NOMO-1 (cell line): ENCODE measurements around the gene PIN4.
"Not testable (repeated sequence)": the region's sequence is repeated elsewhere in the genome, so short reads cannot be mapped to it uniquely, and the experiment has no call there.

ENCODE experiments used
- DNase-seq, 2 experiments: peaks; one replicate each; lab custom pipeline; 2025; ENCODE audit not compliant: unreplicated experiment in 2 of 2; lab: John Stamatoyannopoulos, UW

Gene PIN4

GRCh38 chrX:72201836-72202536 lies 20.4 kb downstream of the PIN4 start:
- no peak for DNase-seq

GRCh38 chrX:72202792-72203401 lies 21.3 kb downstream of the PIN4 start:
- DNase-seq, result no peak

GRCh38 chrX:72203421-72203820 lies 21.9 kb downstream of the PIN4 start:
- no peak for DNase-seq

GRCh38 chrX:72205706-72206105 lies 24.1 kb downstream of the PIN4 start:
- no peak for DNase-seq

- DNase-seq, result no peak
Measured at GRCh38 chrX:72207366-72207765, 25.8 kb downstream of the PIN4 start.

GRCh38 chrX:72208126-72208800 lies 26.7 kb downstream of the PIN4 start:
- no peak for DNase-seq

GRCh38 chrX:72216973-72217372 lies 35.4 kb downstream of the PIN4 start:
- DNase-seq, result no peak

- DNase-seq, result not testable (repeated sequence)
Measured at GRCh38 chrX:72220375-72220774, 38.8 kb downstream of the PIN4 start.

GRCh38 chrX:72230290-72230689 lies 48.7 kb downstream of the PIN4 start:
- no peak for DNase-seq

- DNase-seq, result no peak
Measured at GRCh38 chrX:72236841-72237240, 55.3 kb downstream of the PIN4 start.

GRCh38 chrX:72238183-72238582 lies 56.6 kb downstream of the PIN4 start:
- DNase-seq, result no peak

GRCh38 chrX:72238721-72239475 lies 57.3 kb downstream of the PIN4 start, which contains the start of gene ERCC6L:
ERCC6L (minus strand) TSS chrX:72239027; CDS start chrX:72238911, 116 bp downstream.
- DNase-seq, result peak; percentile 66 to 75

GRCh38 chrX:72240976-72241375 lies 59.4 kb downstream of the PIN4 start:
- no peak for DNase-seq

GRCh38 chrX:72243472-72243871 lies 61.9 kb downstream of the PIN4 start:
- peak in 1 of 2 experiments; percentile 5 for DNase-seq

- DNase-seq, result peak in 1 of 2 experiments; percentile 11
Measured at GRCh38 chrX:72245461-72246089, 64.0 kb downstream of the PIN4 start.

- DNase-seq, result no peak
Measured at GRCh38 chrX:72247206-72247942, 65.8 kb downstream of the PIN4 start.
